Mammary epithelial cell (primary cell): ENCODE data around the gene PPP2R3A.

Experiments
- EZH2 ChIP-seq: IDR thresholded peaks from 2 replicates; pipeline ENCODE4 v1.6.1; 2012; ENCODE audit warnings: low read length, inconsistent platforms, borderline replicate concordance
- TF ChIP-seq, protein P1 (sequence below), 2 donors: IDR thresholded peaks in 1 of 2; conservative IDR thresholded peaks in 1 of 2; 2 replicates each; pipeline ENCODE4 v1.5.1; 2011 to 2012; ENCODE audit warnings: inconsistent platforms in 2 of 2, low read length in 2 of 2, mild to moderate bottlenecking in 2 of 2, control low read depth in 1 of 2, low read depth in 1 of 2; ENCODE audit not compliant: insufficient read depth in 1 of 2; ENCODE audit errors: extremely low read depth in 1 of 2

DNA sequence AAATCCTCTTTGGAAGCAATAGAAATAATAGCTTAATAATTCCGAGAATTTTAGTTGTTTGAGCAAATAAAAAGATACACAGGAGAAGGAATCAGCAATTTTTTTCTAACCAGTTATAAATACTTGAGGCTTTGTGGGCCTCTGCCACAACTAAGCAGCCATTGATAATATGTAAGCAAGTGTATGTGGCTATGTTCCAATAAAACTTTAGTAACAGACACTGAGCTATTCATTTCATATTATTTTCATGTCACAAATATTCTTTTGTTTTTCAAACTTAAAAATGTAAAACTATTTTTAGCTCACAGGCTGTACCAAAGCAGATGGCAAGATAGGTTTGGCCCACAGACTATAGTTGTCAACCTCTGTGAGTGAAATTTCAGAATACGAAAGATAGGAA lies 145.0 kb downstream of the PPP2R3A start:
- TF ChIP-seq, protein P1, sequence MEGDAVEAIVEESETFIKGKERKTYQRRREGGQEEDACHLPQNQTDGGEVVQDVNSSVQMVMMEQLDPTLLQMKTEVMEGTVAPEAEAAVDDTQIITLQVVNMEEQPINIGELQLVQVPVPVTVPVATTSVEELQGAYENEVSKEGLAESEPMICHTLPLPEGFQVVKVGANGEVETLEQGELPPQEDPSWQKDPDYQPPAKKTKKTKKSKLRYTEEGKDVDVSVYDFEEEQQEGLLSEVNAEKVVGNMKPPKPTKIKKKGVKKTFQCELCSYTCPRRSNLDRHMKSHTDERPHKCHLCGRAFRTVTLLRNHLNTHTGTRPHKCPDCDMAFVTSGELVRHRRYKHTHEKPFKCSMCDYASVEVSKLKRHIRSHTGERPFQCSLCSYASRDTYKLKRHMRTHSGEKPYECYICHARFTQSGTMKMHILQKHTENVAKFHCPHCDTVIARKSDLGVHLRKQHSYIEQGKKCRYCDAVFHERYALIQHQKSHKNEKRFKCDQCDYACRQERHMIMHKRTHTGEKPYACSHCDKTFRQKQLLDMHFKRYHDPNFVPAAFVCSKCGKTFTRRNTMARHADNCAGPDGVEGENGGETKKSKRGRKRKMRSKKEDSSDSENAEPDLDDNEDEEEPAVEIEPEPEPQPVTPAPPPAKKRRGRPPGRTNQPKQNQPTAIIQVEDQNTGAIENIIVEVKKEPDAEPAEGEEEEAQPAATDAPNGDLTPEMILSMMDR (conservative IDR thresholded peaks at IDR 0.05 in 1 of 2, IDR thresholded peaks at IDR 0.05 in 1 of 2; ENCODE audit: extremely low read depth in 1 of 2, insufficient read depth in 1 of 2, low read depth in 1 of 2, low read length in 2 of 2) = no peak
- no peak for TF ChIP-seq EZH2
